Measurements from ENCODE around the gene SOX18.

GRCh38 chr20:64070244-64070993, 21.0 kb upstream of the SOX18 start:
- TF ChIP-seq CTCF (IDR thresholded peaks at IDR 0.05 in 8 of 11, conservative IDR thresholded peaks at IDR 0.05 in 3 of 11) (no peak), POLR2A (IDR thresholded peaks at IDR 0.05) (no peak)

Data from spleen (tissue), 7 donors.